Neural cell (in vitro differentiated cells): Measurements from ENCODE around the gene RAB11FIP4.

Experiments
- TAF1 ChIP-seq: IDR thresholded peaks from 2 replicates; pipeline ENCODE4 v1.6.1; 2012; ENCODE audit warnings: low read depth
- TF ChIP-seq, protein P1 (sequence below): IDR thresholded peaks from 2 replicates; pipeline ENCODE4 v1.6.1; 2012; ENCODE audit warnings: borderline replicate concordance
- TF ChIP-seq, protein P2 (sequence below): fragments of 450-650 bp; IDR thresholded peaks from 2 replicates; pipeline ENCODE4 v1.5.1; 2014; ENCODE audit warnings: antibody characterized with exemption, mild to moderate bottlenecking, moderate library complexity; ENCODE audit not compliant: poor library complexity, severe bottlenecking

DNA sequence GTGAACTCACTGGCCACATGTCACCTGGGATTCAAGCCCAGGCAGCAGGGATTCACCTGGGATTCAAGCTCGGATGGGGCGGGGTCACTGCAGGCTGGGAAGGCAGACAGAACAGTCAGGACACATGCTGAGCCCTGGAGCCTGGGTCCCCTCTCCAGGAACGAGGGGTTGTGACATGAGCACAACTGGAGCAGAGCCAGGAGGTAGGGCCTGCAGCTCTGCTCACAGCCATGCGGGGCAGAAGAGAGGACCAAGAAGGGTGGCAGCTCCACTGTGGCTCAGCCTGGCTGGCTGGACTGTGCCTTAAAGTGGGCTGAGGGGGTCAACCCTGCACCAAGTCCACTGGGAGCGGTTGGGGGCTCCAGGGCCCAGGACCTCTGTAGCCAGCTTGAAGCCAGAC is 150.1 kb downstream of the RAB11FIP4 start:
- TF ChIP-seq TAF1 = no peak
- TF ChIP-seq, protein P1, sequence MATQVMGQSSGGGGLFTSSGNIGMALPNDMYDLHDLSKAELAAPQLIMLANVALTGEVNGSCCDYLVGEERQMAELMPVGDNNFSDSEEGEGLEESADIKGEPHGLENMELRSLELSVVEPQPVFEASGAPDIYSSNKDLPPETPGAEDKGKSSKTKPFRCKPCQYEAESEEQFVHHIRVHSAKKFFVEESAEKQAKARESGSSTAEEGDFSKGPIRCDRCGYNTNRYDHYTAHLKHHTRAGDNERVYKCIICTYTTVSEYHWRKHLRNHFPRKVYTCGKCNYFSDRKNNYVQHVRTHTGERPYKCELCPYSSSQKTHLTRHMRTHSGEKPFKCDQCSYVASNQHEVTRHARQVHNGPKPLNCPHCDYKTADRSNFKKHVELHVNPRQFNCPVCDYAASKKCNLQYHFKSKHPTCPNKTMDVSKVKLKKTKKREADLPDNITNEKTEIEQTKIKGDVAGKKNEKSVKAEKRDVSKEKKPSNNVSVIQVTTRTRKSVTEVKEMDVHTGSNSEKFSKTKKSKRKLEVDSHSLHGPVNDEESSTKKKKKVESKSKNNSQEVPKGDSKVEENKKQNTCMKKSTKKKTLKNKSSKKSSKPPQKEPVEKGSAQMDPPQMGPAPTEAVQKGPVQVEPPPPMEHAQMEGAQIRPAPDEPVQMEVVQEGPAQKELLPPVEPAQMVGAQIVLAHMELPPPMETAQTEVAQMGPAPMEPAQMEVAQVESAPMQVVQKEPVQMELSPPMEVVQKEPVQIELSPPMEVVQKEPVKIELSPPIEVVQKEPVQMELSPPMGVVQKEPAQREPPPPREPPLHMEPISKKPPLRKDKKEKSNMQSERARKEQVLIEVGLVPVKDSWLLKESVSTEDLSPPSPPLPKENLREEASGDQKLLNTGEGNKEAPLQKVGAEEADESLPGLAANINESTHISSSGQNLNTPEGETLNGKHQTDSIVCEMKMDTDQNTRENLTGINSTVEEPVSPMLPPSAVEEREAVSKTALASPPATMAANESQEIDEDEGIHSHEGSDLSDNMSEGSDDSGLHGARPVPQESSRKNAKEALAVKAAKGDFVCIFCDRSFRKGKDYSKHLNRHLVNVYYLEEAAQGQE = no peak
- TF ChIP-seq, protein P2, sequence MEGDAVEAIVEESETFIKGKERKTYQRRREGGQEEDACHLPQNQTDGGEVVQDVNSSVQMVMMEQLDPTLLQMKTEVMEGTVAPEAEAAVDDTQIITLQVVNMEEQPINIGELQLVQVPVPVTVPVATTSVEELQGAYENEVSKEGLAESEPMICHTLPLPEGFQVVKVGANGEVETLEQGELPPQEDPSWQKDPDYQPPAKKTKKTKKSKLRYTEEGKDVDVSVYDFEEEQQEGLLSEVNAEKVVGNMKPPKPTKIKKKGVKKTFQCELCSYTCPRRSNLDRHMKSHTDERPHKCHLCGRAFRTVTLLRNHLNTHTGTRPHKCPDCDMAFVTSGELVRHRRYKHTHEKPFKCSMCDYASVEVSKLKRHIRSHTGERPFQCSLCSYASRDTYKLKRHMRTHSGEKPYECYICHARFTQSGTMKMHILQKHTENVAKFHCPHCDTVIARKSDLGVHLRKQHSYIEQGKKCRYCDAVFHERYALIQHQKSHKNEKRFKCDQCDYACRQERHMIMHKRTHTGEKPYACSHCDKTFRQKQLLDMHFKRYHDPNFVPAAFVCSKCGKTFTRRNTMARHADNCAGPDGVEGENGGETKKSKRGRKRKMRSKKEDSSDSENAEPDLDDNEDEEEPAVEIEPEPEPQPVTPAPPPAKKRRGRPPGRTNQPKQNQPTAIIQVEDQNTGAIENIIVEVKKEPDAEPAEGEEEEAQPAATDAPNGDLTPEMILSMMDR = no peak
